SK-N-SH (cell line): ENCODE measurements around the gene SMPDL3B. TPM values are rescaled to one million over a fixed set of nuclear protein-coding genes. Genes with fewer than 3 reads are reported as not detected.

Experiments
- CTCF ChIA-PET: fragments of 300-600, 350-600 bp; formaldehyde crosslinking; extraction: SDS; loops from one replicate; lab custom pipeline; 2021; lab: Yijun Ruan, JAX
- POLR2A ChIA-PET: fragments of 350-600 bp; sonication (Branson Sonifier 250); formaldehyde crosslinking; extraction: SDS; loops from one replicate; lab custom pipeline; 2020; ENCODE audit warnings: antibody characterized with exemption, inconsistent platforms; lab: Yijun Ruan, JAX
- DNase-seq: peaks from one replicate; pipeline ENCODE4 v3.0.0; 2012
- H2AFZ ChIP-seq: fragments of 200-600 bp; sonication (generic); 2 replicates; pipeline ENCODE4 v1.8.1; 2016; ENCODE audit warnings: antibody characterized with exemption, mild to moderate bottlenecking, low read depth
- H3F3A ChIP-seq: fragments of 200-600 bp; sonication (generic); replicated peaks from 2 replicates; pipeline ENCODE3; 2016; ENCODE audit warnings: antibody characterized with exemption, mild to moderate bottlenecking; ENCODE audit not compliant: insufficient read depth
- H3K27ac ChIP-seq, 2 experiments: fragments of 200-500 bp in 1 of 2; fragments of 200-600 bp in 1 of 2; sonication (Bioruptor generic) in 1 of 2; sonication (generic), shearing (Covaris generic) in 1 of 2; 2 replicates each; pipeline versions ENCODE4 v1.5.1 to v1.6.1; 2014 to 2016; ENCODE audit warnings: low read depth in 2 of 2, inconsistent platforms in 1 of 2, low read length in 1 of 2, mild to moderate bottlenecking in 1 of 2, mixed read lengths in 1 of 2
- H3K27me3 ChIP-seq: fragments of 200-600 bp; sonication (generic), shearing (Covaris generic); 2 replicates; pipeline ENCODE4 v1.6.1; 2016; ENCODE audit warnings: mixed run types; ENCODE audit not compliant: insufficient read depth
- H3K36me3 ChIP-seq, 2 experiments: fragments of 200-500 bp in 1 of 2; fragments of 200-600 bp in 1 of 2; sonication (Bioruptor generic) in 1 of 2; sonication (generic) in 1 of 2; replicated peaks in 1 of 2; 2 replicates each; pipeline versions ENCODE3 to v1.5.1; 2014 to 2016; ENCODE audit warnings: low read length in 1 of 2, mild to moderate bottlenecking in 1 of 2; ENCODE audit not compliant: insufficient read depth in 2 of 2, control insufficient read depth in 1 of 2
- H3K4me1 ChIP-seq, 2 experiments: fragments of 200-500 bp in 1 of 2; fragments of 200-600 bp in 1 of 2; sonication (Bioruptor generic) in 1 of 2; sonication (generic), shearing (Covaris generic) in 1 of 2; 2 replicates each; pipeline versions ENCODE4 v1.5.1 to v1.6.1; 2014 to 2016; ENCODE audit warnings: low read depth in 1 of 2, low read length in 1 of 2, mixed run types in 1 of 2; ENCODE audit not compliant: insufficient read depth in 2 of 2, control insufficient read depth in 1 of 2
- H3K4me2 ChIP-seq: fragments of 200-600 bp; sonication (generic), shearing (Covaris generic); 2 replicates; pipeline ENCODE4 v1.6.1; 2017; ENCODE audit warnings: mixed run types
- H3K4me3 ChIP-seq, 2 experiments: fragments of 200-500 bp in 1 of 2; fragments of 200-600 bp in 1 of 2; sonication (Bioruptor generic) in 1 of 2; sonication (generic), shearing (Covaris generic) in 1 of 2; 2 replicates each; pipeline versions ENCODE4 v1.5.1 to v1.8.1; 2014 to 2016; ENCODE audit warnings: low read depth in 2 of 2, inconsistent platforms in 1 of 2, low read length in 1 of 2, mild to moderate bottlenecking in 1 of 2, mixed read lengths in 1 of 2, moderate library complexity in 1 of 2
- H3K79me2 ChIP-seq: fragments of 200-600 bp; sonication (generic); 2 replicates; pipeline ENCODE4 v1.8.1; 2017; ENCODE audit warnings: mild to moderate bottlenecking; ENCODE audit not compliant: insufficient read depth
- H3K9ac ChIP-seq: fragments of 200-600 bp; sonication (generic); 2 replicates; pipeline ENCODE4 v1.6.1; 2017; ENCODE audit warnings: mixed run types
- H3K9me2 ChIP-seq: fragments of 200-600 bp; sonication (generic); 2 replicates; pipeline ENCODE4 v1.6.1; 2017; ENCODE audit warnings: mixed run types
- H3K9me3 ChIP-seq: fragments of 200-600 bp; sonication (generic); 2 replicates; pipeline ENCODE4 v1.6.1; 2017; ENCODE audit warnings: mixed run types, mild to moderate bottlenecking, moderate library complexity
- H4K20me1 ChIP-seq: fragments of 200-600 bp; sonication (generic); 2 replicates; pipeline ENCODE4 v1.6.1; 2017; ENCODE audit warnings: mild to moderate bottlenecking, mixed run types; ENCODE audit not compliant: insufficient read depth
- CTCF ChIP-seq: fragments of 200-600 bp; sonication (generic); IDR thresholded peaks from 2 replicates; pipeline ENCODE4 v1.6.1; 2017; ENCODE audit warnings: antibody characterized with exemption, mild to moderate bottlenecking, moderate library complexity
- EP300 ChIP-seq, 2 experiments: IDR thresholded peaks; 2 replicates each; pipeline versions ENCODE4 v1.4.0 to v1.6.1; 2012; ENCODE audit warnings: borderline replicate concordance in 1 of 2, low read depth in 1 of 2, low read length in 1 of 2
- GATA2 ChIP-seq: sonication (generic); formaldehyde crosslinking; IDR thresholded peaks from 2 replicates; pipeline ENCODE4 v1.5.0; 2020; ENCODE audit warnings: mild to moderate bottlenecking, missing genetic modification reagents
- IRF3 ChIP-seq: fragments of 150-350 bp; IDR thresholded peaks from 2 replicates; pipeline ENCODE4 v1.6.1; 2016; ENCODE audit warnings: mild to moderate bottlenecking, low read depth, low read length
- MEF2A ChIP-seq: IDR thresholded peaks from 2 replicates; pipeline ENCODE4 v1.4.0; 2012; ENCODE audit warnings: low read depth, borderline replicate concordance
- NFIC ChIP-seq: IDR thresholded peaks from 2 replicates; pipeline ENCODE4 v1.4.0; 2012; ENCODE audit warnings: borderline replicate concordance
- RAD21 ChIP-seq: IDR thresholded peaks from 2 replicates; pipeline ENCODE4 v1.6.1; 2012; ENCODE audit warnings: mild to moderate bottlenecking, low read length
- RCOR1 ChIP-seq: fragments of 150-350 bp; IDR thresholded peaks from 2 replicates; pipeline ENCODE4 v1.6.1; 2017; ENCODE audit warnings: antibody characterized with exemption, low read length
- TCF12 ChIP-seq: IDR thresholded peaks from 2 replicates; pipeline ENCODE4 v1.4.0; 2012
- USF1 ChIP-seq: IDR thresholded peaks from 2 replicates; pipeline ENCODE4 v1.4.0; 2012; ENCODE audit warnings: low read depth, borderline replicate concordance
- WGBS: methylation state at CpG from one replicate; pipeline ENCODE4 v1.1.6; 2017; ENCODE audit warnings: low lambda C conversion rate; 5-methylcytosine and 5-hydroxymethylcytosine counted together
- polyA plus RNA-seq, 3 experiments: library from polyadenylated mRNA; depleted of rRNA; stranded (reverse); fragments of >200 nt; gene quantifications; 2 replicates each; pipeline ENCODE4 v1.2.3, GENCODE V29; 2012
- TF ChIP-seq, protein P1 (sequence below): fragments of 150-350 bp; IDR thresholded peaks from 2 replicates; pipeline ENCODE4 v1.6.1; 2017; ENCODE audit warnings: antibody characterized with exemption, low read length, low read depth, borderline replicate concordance

SMPDL3B gene
- polyA plus RNA-seq, 1 of the 3 experiments (the other 2 are of a cell fraction) = 0.95 TPM

- H3K9ac ChIP-seq = no peak overlapping the region
- H3F3A ChIP-seq = no peaks in the 10 kb centered on the region
- no peak for DNase-seq
- no peaks in the 10 kb centered on the region; a peak in 1 of 4 replicates for H3K4me1 ChIP-seq
- CTCF ChIA-PET = no interaction called here
- H3K79me2 ChIP-seq = no peaks in the 10 kb centered on the region
- no peaks in the 10 kb centered on the region for H3K36me3 ChIP-seq
- H3K27me3 ChIP-seq = no peaks in the 10 kb centered on the region
- H3K4me2 ChIP-seq = no peak overlapping the region
- no peaks in the 10 kb centered on the region for H3K9me3 ChIP-seq
- TF ChIP-seq CTCF = no peak
- TF ChIP-seq GATA2 (CRISPR knock-in tag) = no peak
- TF ChIP-seq RCOR1 = no peak
- TF ChIP-seq, protein P1, sequence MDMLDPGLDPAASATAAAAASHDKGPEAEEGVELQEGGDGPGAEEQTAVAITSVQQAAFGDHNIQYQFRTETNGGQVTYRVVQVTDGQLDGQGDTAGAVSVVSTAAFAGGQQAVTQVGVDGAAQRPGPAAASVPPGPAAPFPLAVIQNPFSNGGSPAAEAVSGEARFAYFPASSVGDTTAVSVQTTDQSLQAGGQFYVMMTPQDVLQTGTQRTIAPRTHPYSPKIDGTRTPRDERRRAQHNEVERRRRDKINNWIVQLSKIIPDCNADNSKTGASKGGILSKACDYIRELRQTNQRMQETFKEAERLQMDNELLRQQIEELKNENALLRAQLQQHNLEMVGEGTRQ = no peak
- TF ChIP-seq EP300 (IDR thresholded peaks at IDR 0.05; ENCODE audit: borderline replicate concordance in 1 of 2, low read depth in 1 of 2, low read length in 1 of 2) = no peak
- TF ChIP-seq USF1 = no peak
- no peak for TF ChIP-seq TCF12
- POLR2A ChIA-PET = no interaction called here
- no peak overlapping the region for H3K4me3 ChIP-seq
- 80% methylated on average over 6 of the region's 6 CpGs for WGBS
- no peaks in the 10 kb centered on the region for H4K20me1 ChIP-seq
- no peak overlapping the region for H3K27ac ChIP-seq
- no peaks in the 10 kb centered on the region for H3K9me2 ChIP-seq
- no peak overlapping the region for H2AFZ ChIP-seq
Measured at GRCh38 chr1:27956761-27957160, 22.0 kb downstream of the SMPDL3B start.

DNA sequence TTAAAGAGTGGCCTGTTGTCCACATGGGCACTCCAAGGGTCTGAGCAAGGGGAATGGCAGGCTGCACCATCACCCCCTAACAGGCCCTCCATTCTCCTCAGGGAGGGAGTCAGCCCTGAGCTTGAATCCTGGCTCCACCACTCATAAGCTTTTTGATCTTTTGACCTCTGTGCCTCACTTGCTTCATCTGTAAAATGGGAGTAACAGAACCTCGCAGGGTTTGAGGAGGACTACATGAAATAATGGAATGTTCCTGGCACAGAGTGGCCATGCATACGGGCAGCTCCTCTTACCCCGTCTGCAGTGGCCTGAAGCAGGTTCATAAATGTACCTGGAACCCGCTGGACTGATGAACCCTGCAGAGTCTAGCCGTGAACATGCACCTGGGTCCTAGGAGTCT is 22.9 kb downstream of the SMPDL3B start:
- Histone ChIP-seq H3F3A (no peaks in the 10 kb centered on the region), H3K4me1 (no peaks in the 10 kb centered on the region; a peak in 1 of 4 replicates), H3K79me2 (no peaks in the 10 kb centered on the region), H3K36me3 (no peaks in the 10 kb centered on the region), H3K27ac (no peak overlapping the region), H3K27me3 (no peaks in the 10 kb centered on the region), H3K9ac (no peak overlapping the region), H3K9me2 (no peaks in the 10 kb centered on the region), H3K4me3 (no peak overlapping the region), H3K9me3 (no peaks in the 10 kb centered on the region), H2AFZ (no peak overlapping the region), H3K4me2 (no peak overlapping the region), H4K20me1 (no peaks in the 10 kb centered on the region)
- TF ChIP-seq CTCF (no peak), USF1 (no peak), IRF3 (no peak), NFIC (no peak), MEF2A (no peak), RAD21 (no peak)
- WGBS = 88% methylated on average over 5 of the region's 5 CpGs
- ChIA-PET POLR2A (no interaction called here), CTCF (no interaction called here)
- no peak for DNase-seq
